HG03442 (cell line): ENCODE results near the gene NFASC.

Source experiments
- ATAC-seq: cut with Tn5 transposase; IDR thresholded peaks from one replicate; pipeline ENCODE4 v1.9.1; 2021; ENCODE audit warnings: mild to moderate bottlenecking, moderate library complexity; ENCODE audit not compliant: unreplicated experiment

NFASC gene

GRCh38 chr1:204927673-204928641, 57.3 kb downstream of the NFASC start:
- no peak for ATAC-seq

GRCh38 chr1:204928671-204929486, 58.2 kb downstream of the NFASC start:
- no peak for ATAC-seq

- ATAC-seq = no peak
Measured at GRCh38 chr1:204929487-204930154, 59.0 kb downstream of the NFASC start.

GRCh38 chr1:204930155-204930523, 59.5 kb downstream of the NFASC start:
- ATAC-seq = no peak

- no peak for ATAC-seq
Measured at GRCh38 chr1:204931313-204931712, 60.7 kb downstream of the NFASC start.

GRCh38 chr1:204931768-204932572, 61.3 kb downstream of the NFASC start:
- no peak for ATAC-seq

GRCh38 chr1:204932573-204932909, 61.9 kb downstream of the NFASC start:
- no peak for ATAC-seq

- no peak for ATAC-seq
Measured at GRCh38 chr1:204935155-204935554, 64.5 kb downstream of the NFASC start.

- no peak for ATAC-seq
Measured at GRCh38 chr1:204936765-204937164, 66.1 kb downstream of the NFASC start.

GRCh38 chr1:204937901-204938300, 67.2 kb downstream of the NFASC start:
- no peak for ATAC-seq

- no peak for ATAC-seq
Measured at GRCh38 chr1:204940591-204940990, 69.9 kb downstream of the NFASC start.

GRCh38 chr1:204941421-204942338, 71.0 kb downstream of the NFASC start:
- ATAC-seq = no peak

GRCh38 chr1:204943495-204943894, 72.8 kb downstream of the NFASC start:
- ATAC-seq = no peak

GRCh38 chr1:204944662-204945061, 74.0 kb downstream of the NFASC start:
- no peak for ATAC-seq

- no peak for ATAC-seq
Measured at GRCh38 chr1:204945565-204945977, 74.9 kb downstream of the NFASC start.

- ATAC-seq = no peak
Measured at GRCh38 chr1:204946640-204947039, 76.0 kb downstream of the NFASC start.

GRCh38 chr1:204947338-204947737, 76.7 kb downstream of the NFASC start:
- no peak for ATAC-seq

GRCh38 chr1:204947747-204948146, 77.1 kb downstream of the NFASC start:
- no peak for ATAC-seq

GRCh38 chr1:204950353-204951001, 79.8 kb downstream of the NFASC start:
- no peak for ATAC-seq
